Lower leg skin (tissue), 4 donors: ENCODE results near the gene ETDC. TPM values are rescaled to one million over a fixed set of nuclear protein-coding genes. Genes with fewer than 3 reads are reported as not detected.
"Not testable (repeated sequence)": the region's sequence is repeated elsewhere in the genome, so short reads cannot be mapped to it uniquely, and the experiment has no call there.

ENCODE experiments used
- DNase-seq, 2 donors: peaks; one replicate each; pipeline ENCODE4 v3.0.0-alpha.2; 2019; ENCODE audit warnings: low spot score in 2 of 2
- H3K4me3 ChIP-seq: fragments of 200-600 bp; sonication (generic); 2 replicates; pipeline ENCODE4 v1.5.1; 2017; ENCODE audit warnings: mild to moderate bottlenecking, low read depth; ENCODE audit not compliant: poor library complexity, severe bottlenecking
- POLR2A ChIP-seq, 2 donors: fragments of 450-650 bp; IDR thresholded peaks; one replicate each; pipeline ENCODE4 v1.6.1; 2016 to 2017; ENCODE audit warnings: antibody characterized with exemption in 2 of 2, mild to moderate bottlenecking in 1 of 2, moderate library complexity in 1 of 2
- WGBS, 2 donors: methylation state at CpG; one replicate each; pipeline ENCODE4 v1.1.5; 2018; 5-methylcytosine and 5-hydroxymethylcytosine counted together
- intact Hi-C: fragments of 100-400 bp; cut with DNase I; formaldehyde crosslinking; loops from one replicate; pipeline ENCODE4 v1.15.0; 2023; ENCODE audit warnings: low total_unique reads
- total RNA-seq, 4 donors: library from RNA; depleted of rRNA; stranded (reverse); fragments of >200 nt; gene quantifications; one replicate each; pipeline ENCODE4 v1.1.0, GENCODE V29; 2016
- TF ChIP-seq, protein P1 (sequence below), 3 donors: fragments of 450-650 bp; IDR thresholded peaks; one replicate each; pipeline ENCODE4 v1.5.1; 2016; ENCODE audit warnings: antibody characterized with exemption in 3 of 3, mild to moderate bottlenecking in 3 of 3, moderate library complexity in 2 of 3

ETDC gene
- total RNA-seq, 4 donors from 2014 or later, result not detected

DNA sequence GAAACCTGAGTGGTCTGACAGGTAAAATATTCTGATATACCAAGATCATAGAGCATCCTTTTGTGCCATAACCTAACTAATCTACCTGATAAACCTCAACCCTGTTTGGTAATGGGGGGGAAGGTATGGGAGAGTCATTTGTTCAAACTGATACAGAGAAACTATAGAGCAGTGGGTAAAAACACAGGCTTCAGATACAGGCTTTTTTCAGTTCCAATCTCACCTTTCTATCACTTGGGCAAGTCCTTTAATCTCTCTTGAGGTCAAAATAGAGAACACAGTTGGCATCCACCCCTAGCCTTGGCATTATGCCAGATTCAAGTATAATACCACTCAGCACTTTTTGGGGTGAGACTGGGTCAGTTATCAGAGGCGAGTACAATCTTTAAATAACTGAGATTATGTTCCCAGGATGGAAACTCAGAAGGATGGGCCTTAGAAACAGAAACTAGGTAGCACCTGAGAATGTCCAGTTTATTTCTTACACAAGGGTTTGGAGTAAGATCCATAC, 880 bp upstream of the ETDC start:
- no peak overlapping the region for H3K4me3 ChIP-seq
- DNase-seq, result no peak
- intact Hi-C loops, result no loop called here
- no peak for TF ChIP-seq POLR2A (IDR thresholded peaks at IDR 0.05)
- TF ChIP-seq, protein P1, sequence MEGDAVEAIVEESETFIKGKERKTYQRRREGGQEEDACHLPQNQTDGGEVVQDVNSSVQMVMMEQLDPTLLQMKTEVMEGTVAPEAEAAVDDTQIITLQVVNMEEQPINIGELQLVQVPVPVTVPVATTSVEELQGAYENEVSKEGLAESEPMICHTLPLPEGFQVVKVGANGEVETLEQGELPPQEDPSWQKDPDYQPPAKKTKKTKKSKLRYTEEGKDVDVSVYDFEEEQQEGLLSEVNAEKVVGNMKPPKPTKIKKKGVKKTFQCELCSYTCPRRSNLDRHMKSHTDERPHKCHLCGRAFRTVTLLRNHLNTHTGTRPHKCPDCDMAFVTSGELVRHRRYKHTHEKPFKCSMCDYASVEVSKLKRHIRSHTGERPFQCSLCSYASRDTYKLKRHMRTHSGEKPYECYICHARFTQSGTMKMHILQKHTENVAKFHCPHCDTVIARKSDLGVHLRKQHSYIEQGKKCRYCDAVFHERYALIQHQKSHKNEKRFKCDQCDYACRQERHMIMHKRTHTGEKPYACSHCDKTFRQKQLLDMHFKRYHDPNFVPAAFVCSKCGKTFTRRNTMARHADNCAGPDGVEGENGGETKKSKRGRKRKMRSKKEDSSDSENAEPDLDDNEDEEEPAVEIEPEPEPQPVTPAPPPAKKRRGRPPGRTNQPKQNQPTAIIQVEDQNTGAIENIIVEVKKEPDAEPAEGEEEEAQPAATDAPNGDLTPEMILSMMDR (IDR thresholded peaks at IDR 0.05), result no peak
- WGBS, 2 donors, result 56 to 69% methylated on average over 1 of the region's 1 CpG

GRCh38 chrX:135315864-135316263, 6.6 kb downstream of the ETDC start:
- WGBS, 2 donors, result 92 to 93% methylated on average over 1 of the region's 1 CpG
- no peak for DNase-seq
- no peak overlapping the region for H3K4me3 ChIP-seq
- intact Hi-C loops, result no loop called here
- TF ChIP-seq POLR2A (IDR thresholded peaks at IDR 0.05), result no peak

- H3K4me3 ChIP-seq, result no peak overlapping the region
- intact Hi-C loops, result no loop called here
- TF ChIP-seq POLR2A (IDR thresholded peaks at IDR 0.05), result no peak
- TF ChIP-seq, protein P1 (IDR thresholded peaks at IDR 0.05), result no peak
- DNase-seq, result no peak
- 86 to 100% methylated on average over 5 of the region's 5 CpGs for WGBS, 2 donors
These were observed 15.2 kb downstream of the ETDC start for GRCh38 chrX:135324463-135324862.

GRCh38 chrX:135325036-135325818, 15.9 kb downstream of the ETDC start:
- 93% methylated on average over 32 of the region's 32 CpGs; no CpG with 5 or more reads in 1 of the 2 donors for WGBS, 2 donors
- H3K4me3 ChIP-seq, DNase-seq, intact Hi-C loops: not testable (repeated sequence)

DNA sequence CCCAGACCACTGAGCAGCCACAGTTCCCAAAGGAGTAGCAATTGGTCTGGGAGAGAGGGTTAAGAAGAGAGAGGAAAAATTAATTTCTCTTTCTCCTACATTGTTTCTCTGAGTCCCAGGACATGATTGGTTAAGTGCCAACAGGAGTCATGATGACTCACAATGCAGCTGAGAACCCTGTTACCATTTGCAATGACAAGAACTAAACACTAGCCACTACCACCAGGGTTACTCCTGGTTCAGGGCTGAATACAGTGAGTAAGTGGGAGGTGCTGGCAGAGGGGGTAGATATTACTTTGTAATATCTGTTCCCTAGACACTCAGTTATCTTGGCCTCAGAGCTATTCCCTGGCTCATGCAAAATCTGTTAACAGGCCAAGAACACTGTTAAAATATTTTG, 18.0 kb downstream of the ETDC start:
- no peak overlapping the region for H3K4me3 ChIP-seq
- intact Hi-C loops, result no loop called here
- TF ChIP-seq, protein P1 (IDR thresholded peaks at IDR 0.05), result no peak
- no peak for TF ChIP-seq POLR2A (IDR thresholded peaks at IDR 0.05)
- no peak for DNase-seq

- WGBS, 2 donors, result 56 to 75% methylated on average over 3 of the region's 3 CpGs
- DNase-seq, result no peak
- TF ChIP-seq POLR2A (IDR thresholded peaks at IDR 0.05), result no peak
- TF ChIP-seq, protein P1 (IDR thresholded peaks at IDR 0.05), result no peak
- intact Hi-C loops, result no loop called here
- no peak overlapping the region for H3K4me3 ChIP-seq
These were observed 19.2 kb downstream of the ETDC start for GRCh38 chrX:135328421-135329005.
